Fibroblast of villous mesenchyme (primary cell): ENCODE results near the gene ETV3. TPM values are rescaled to one million over a fixed set of nuclear protein-coding genes. Genes with fewer than 3 reads are reported as not detected.

Experiments
- DNase-seq: peaks from one replicate; pipeline ENCODE4 v3.0.0-alpha.2; 2010; ENCODE audit warnings: low read depth
- H3K4me3 ChIP-seq: 2 replicates; pipeline ENCODE4 v1.5.1; 2011; ENCODE audit warnings: low read depth, mild to moderate bottlenecking, low read length
- CTCF ChIP-seq: IDR thresholded peaks from 2 replicates; pipeline ENCODE4 v1.5.1; 2012; ENCODE audit warnings: low read depth, mild to moderate bottlenecking, low read length; ENCODE audit not compliant: insufficient read depth
- total RNA-seq: library from RNA; depleted of rRNA; stranded (reverse); fragments of >200 nt; gene quantifications from 2 replicates; pipeline ENCODE4 v1.2.3, GENCODE V29; 2012

ETV3 gene
- total RNA-seq, 1 donor = 13.0 TPM

- no peak for DNase-seq
- TF ChIP-seq CTCF = no peak
- H3K4me3 ChIP-seq = no peak overlapping the region
Observed at GRCh38 chr1:157081707-157082106, 56.5 kb downstream of the ETV3 start.

- no peak for TF ChIP-seq CTCF
- DNase-seq = no peak
- H3K4me3 ChIP-seq = no peak overlapping the region
Observed at GRCh38 chr1:157080714-157081113, 57.5 kb downstream of the ETV3 start.

GRCh38 chr1:157077394-157077793 is 60.8 kb downstream of the ETV3 start:
- DNase-seq = no peak
- H3K4me3 ChIP-seq = no peak overlapping the region
- no peak for TF ChIP-seq CTCF

DNA sequence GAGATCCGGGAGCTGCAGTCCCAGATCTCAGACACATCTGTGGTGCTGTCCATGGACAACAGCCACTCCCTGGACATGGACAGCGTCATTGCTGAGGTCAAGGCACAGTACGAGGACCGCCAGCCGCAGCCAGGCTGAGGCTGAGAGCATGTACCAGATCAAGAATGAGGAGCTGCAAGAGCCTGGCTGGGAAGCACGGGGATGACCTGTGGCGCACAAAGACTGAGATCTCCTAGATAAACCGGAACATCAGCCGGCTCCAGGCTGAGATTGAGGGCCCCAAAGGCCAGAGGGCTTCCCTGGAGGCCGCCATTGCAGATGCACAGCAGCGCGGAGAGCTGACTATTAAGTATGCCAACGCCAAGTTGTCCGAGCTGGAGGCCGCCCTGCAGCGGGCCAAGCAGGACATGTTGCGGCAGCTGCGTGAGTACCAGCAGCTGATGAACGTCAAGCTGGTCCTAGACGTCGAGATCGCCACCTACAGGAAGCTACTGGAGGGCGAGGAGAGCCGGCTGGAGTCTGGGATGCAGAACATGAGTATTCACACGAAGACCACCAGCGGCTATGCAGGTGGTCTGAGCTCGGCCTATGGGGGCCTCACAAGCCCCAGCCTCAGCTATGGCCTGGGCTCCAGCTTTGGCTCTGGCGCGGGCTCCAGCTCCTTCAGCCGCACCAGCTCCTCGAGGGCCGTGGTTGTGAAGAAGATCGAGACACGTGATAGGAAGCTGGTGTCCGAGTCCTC is 64.1 kb downstream of the ETV3 start:
- peak; percentile 61 for TF ChIP-seq CTCF
- H3K4me3 ChIP-seq = peak overlapping the region; percentile 32
- DNase-seq = peak; percentile 73

Other genes starting within 250 kb of the ETV3 start
- gene PEAR1, start 244.7 kb downstream of the ETV3 start, total RNA-seq = 11.3 and 12.1 TPM in 2 replicates
- gene LRRC71, start 217.8 kb downstream of the ETV3 start, total RNA-seq = not detected in 2 replicates
- 34.1 and 35.8 TPM in 2 replicates for gene ARHGEF11, start 92.7 kb downstream of the ETV3 start, total RNA-seq
- not detected in 2 replicates for gene ETV3L, start 38.6 kb downstream of the ETV3 start, total RNA-seq